Hindlimb muscle (tissue), 1 donor: ENCODE results near the gene DCST2. TPM values are rescaled to one million over a fixed set of nuclear protein-coding genes. Genes with fewer than 3 reads are reported as not detected.

Source experiments
- DNase-seq: peaks from one replicate; pipeline ENCODE4 v3.0.0-alpha.2; 2013
- polyA plus RNA-seq: library from polyadenylated mRNA; unstranded; fragments of 120-200 nt; gene quantifications from one replicate; pipeline ENCODE4 v1.2.1, GENCODE V29; 2013; ENCODE audit not compliant: insufficient read length

Gene DCST2
- polyA plus RNA-seq, 1 donor: 2.1 TPM

- no peak for DNase-seq
These were observed 16.3 kb upstream of the DCST2 start for GRCh38 chr1:155049651-155050559.

DNA sequence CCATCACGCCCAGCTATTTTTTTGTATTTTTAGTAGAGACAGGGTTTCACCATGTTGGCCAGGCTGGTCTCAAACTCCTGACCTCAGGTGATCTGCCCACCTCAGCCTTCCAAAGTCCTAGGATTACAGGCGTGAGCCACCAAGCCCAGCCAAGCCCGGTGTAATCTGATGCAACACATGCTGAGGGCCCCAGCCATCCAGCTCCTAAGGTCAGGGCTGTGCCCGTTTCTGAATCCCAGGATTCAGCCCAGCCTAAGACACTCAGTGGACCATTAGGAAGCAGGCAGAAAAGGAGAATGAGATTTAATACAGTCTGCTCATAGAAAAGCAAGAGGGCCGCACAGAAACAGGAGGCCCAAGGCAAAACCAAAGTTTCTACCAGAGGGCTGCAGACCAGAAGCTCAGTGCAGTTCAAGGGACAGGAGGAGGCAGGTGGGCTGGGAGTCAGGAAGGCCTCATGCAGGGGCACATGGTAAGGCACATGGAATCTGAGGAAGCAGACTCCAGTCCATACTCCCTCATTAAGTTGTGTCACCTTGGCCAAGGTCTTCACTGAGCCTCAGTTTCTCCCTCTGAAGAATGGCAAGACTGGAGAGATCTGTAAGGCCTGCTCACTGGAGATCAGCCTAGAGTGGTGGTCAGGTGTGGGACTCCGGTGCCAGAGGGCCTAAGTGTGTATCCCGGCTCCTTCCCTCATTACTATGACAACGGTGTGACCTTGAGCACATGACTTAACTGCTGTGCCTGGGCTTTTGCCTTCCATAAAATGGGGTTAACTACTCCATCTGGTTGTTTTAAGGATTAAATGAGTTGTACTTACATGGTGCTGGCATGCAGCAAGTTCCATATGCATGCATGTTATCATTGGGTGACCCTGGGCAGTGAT lies 15.1 kb upstream of the DCST2 start:
- no peak for DNase-seq

DNA sequence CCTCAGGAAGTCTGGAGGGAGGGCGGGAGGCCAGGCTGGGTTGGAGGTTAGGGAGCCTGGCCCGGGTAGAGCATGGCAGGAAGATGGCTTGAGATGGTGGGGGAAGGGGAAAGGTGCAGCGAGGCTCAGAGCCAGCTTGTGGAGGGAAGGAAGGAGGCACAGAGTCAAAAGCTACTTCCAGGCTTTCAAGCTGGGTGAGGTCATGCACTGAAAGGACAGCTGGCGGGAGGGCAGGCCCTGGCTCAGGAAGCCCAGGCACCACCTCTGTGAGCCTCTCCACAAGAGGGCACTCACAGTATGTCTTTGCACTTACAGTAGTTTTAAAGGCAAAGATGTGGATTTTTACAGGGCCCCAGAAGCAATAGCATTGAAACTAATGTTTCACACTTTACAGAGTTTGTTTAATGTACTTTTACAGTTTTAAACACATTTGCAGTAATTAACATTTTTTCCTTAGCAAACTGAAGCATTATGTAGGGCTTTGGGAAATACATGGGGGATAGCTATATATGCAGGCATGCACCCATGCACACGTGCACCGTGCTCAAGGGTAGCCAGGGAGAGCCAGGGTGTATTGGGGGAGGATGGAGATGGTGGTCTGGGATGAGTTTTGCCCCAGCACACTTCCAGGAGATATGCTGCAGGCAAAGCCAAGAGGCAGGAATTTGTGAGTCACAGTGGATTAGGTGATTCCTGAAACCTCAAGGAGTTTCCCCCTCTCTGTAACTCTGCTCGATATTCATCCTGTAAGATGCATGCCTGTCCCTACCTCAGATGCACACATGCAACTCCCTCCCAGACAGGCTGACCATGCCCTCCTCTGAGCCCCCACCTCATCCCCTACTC lies 11.5 kb upstream of the DCST2 start:
- DNase-seq: peak; percentile 52

DNA sequence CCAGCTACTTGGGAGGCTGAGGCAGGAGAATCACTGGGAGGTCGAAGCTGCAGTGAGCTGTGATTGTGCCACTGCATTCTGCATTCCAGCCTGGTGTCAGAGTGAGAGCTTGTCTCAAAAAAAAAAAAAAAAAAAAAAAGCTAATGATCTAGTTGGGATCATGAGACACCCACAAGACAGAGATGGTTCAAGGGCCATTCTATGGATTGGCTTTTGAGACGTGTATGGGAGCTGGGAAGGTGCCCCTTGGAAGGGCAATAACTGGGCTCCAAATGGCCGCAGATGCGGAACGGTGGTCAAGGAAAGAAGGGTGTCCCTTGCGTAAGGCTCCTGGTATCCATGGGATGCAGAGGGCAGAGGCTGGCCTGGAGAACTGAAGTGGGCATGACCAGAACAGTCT lies 10.8 kb upstream of the DCST2 start:
- no peak for DNase-seq

DNA sequence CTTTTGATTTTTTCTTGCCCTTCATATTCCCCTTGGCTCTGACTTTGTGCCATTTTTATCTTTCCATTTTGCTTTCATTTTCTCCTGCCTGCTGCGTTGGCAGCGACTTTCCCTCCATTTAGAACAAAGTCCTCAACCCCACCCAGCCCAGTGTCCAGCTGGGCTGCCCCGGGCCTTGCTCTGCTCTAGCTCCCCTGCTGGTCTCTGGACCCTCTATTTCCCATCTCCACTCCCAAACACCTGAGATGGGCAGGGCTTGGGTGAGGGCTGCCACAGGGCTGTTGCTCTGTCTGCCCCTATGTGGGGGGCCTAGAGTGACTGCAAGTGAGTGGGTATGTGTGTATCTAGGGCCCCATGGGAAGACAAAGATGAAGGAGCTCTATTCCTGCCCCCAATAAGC lies 10.2 kb upstream of the DCST2 start:
- no peak for DNase-seq

GRCh38 chr1:155043301-155043702 lies 9.7 kb upstream of the DCST2 start:
- DNase-seq: no peak

DNA sequence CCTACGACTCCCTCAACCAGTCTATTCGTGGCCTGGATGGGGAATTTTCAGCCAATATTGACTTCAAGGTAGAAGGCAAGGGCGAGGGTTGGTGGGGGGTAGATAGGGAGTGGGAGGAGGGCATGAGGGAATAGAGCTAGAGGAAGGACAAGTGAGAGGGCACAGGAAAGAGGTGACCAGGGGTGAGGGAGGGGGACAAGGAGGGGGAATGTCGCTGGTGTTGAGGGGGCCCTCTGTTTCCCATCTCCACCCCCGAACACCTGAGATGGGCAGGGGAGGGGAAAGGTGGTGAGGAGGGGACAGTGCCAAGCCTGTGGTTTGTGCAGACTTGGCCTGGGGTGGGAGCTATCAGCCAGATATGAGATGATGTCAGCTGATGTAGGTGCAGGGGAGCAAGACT lies 9.2 kb upstream of the DCST2 start:
- no peak for DNase-seq

DNA sequence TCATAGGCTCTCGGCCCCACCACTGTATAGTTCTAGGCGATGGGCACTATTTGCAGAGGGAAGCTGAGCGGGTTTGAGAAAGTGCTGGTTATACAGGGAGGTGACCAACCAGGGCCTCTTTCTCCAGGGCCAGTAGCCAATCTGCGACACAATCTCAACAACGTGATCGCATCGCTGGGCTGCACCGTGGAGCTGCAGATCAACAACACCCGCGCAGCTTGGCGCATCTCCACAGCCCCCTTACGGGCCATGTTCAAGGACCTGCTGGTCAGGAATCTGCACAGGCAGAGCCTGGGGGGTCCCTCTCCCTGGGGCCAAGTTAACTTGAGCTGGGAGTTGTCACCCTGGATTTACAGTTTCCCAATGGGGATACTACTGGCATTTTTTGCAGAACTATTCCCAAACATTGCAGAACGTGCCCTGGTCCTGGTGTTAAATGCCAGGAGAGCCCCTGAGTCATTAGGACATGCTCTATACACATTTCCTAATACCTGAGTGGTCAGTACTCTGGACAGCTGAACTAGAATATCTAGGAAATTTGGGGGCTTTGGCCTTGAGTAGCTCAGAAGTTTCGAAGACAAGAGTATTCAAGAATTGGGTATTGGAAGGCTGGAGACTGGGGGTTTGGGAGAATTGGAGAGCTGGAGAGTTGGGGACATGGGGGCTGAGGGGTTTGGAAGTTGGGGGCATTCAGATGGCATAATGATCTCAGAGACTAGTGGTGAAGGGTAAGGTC lies 6.9 kb upstream of the DCST2 start:
- DNase-seq: no peak

DNA sequence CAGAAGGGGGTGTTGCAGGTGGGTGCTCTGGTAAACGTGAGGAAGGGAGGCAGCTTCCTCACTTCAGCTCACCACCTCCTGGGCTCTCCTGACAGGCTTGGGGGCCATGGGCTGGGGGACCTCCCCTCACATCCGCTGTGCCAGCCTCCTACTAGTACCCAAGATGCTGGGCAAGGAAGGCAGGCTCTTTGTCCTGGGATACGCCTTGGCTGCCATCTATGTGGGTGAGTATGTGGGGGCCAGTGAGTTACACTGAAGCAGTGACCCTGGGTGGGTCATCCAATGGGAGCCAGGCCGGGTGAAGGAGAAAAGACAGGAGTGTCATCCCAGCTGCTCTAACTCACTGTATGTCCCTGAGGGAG lies 5.7 kb upstream of the DCST2 start:
- no peak for DNase-seq

DNA sequence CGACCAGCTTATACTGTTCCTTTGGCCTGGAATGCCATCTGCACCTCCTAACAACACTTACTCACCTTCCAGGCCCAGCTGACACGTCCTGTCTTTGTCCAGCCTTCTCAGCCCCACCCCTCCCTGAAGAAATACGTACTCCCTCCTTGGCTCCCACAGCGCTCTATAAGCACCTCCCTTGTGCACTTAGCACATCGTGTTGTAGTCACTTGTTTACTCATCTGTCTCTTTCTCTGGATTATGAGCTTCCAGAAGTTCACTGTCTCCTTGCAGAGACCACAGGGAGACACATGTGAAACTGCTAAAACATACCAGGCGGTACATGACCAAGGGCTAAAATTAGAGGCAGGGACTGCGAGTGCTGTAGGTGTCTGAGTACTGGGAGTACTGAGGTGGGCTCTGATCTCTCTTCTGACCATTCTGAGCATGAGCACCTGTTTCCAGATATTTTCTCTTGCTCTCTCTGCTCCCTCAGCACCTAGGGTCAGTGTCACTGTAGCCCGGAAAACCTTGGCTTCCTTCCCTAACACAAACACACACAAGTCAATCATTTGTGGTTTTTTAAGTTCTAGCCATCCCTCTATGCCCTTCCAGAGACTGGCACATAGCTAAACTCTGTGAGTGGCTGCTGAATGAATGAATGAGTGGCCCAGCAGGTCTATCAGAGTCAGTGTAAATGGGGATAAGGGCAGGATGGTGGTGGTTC lies 5.2 kb upstream of the DCST2 start:
- no peak for DNase-seq

GRCh38 chr1:155037851-155038441 lies 4.4 kb upstream of the DCST2 start:
- no peak for DNase-seq

DNA sequence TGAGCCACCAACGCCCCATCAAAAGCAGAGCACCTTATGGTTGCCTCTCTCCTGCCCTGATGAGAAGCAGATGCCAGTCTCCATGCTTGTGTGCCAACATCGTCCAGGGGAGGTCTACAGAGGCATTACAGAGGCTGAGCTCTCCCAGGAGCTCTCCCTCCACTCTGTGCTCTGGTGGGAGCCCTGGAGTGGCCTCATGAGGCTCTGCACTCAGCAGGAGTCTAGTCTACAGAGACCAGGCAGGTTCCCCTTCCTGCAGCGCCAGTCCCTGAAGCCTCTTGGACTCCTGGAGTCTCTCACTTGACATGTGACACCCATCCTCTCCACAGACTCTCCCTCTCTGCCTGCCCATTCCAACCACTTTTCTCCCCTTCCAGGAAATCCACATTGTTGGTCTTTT lies 3.5 kb upstream of the DCST2 start:
- no peak for DNase-seq

- DNase-seq: no peak
These were observed 2.4 kb upstream of the DCST2 start for GRCh38 chr1:155035936-155036335.

GRCh38 chr1:155034318-155035208 lies 982 bp upstream of the DCST2 start:
- DNase-seq: no peak

DNA sequence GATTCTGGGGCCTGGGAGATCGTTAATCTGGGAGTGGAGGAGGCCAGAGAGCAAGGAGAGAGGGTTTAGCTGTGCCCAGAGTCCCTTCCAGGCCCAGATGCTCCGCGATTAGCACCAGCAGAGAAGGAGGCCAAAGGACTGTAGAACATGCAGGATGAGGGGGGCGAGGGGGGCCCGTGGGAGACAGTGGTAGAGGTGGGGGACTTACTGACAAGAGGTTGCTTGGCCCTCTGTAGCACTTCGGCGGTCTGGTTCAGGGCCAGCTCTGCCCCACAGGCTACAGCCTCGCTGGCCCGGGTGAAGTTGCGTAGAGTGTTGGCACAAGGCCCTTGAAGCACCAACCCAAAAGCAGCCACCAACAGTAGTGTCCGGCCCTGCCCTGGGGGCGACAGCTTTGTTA lies 695 bp downstream of the DCST2 start:
- DNase-seq: no peak

- no peak for DNase-seq
These were observed 2.7 kb downstream of the DCST2 start for GRCh38 chr1:155030899-155031298.

GRCh38 chr1:155030243-155030795 lies 3.3 kb downstream of the DCST2 start:
- DNase-seq: no peak

- no peak for DNase-seq
These were observed 3.9 kb downstream of the DCST2 start for GRCh38 chr1:155029513-155030242.

DNA sequence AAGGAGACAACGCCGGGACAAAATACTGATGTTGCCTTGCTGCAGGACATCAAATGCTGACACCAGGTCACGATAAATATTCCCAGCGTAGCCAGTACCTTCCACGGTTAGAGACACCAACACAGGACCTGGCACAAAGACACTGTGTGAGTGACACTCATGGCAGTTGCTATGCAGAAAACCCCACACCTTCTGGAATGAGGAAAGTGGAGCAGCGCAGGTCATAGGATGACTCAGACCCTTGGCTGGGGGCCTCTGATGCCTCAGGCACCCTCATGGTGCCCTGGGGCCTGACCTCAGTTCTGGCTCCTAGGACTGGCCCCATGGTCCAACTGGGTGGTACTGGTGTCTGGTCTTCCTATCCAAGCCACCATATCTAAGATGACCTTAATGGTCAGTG lies 7.0 kb downstream of the DCST2 start:
- no peak for DNase-seq
